Activated CD4-positive, alpha-beta T cell treated with anti-CD3 and anti-CD28 coated beads for 48 hours (primary cell): ENCODE results near the gene GRPEL1.
"Not testable (repeated sequence)": the region's sequence is repeated elsewhere in the genome, so short reads cannot be mapped to it uniquely, and the experiment has no call there.

Experiments used
- DNase-seq: peaks from one replicate; pipeline ENCODE4 v3.0.0-alpha.2; 2020

Gene GRPEL1

DNA sequence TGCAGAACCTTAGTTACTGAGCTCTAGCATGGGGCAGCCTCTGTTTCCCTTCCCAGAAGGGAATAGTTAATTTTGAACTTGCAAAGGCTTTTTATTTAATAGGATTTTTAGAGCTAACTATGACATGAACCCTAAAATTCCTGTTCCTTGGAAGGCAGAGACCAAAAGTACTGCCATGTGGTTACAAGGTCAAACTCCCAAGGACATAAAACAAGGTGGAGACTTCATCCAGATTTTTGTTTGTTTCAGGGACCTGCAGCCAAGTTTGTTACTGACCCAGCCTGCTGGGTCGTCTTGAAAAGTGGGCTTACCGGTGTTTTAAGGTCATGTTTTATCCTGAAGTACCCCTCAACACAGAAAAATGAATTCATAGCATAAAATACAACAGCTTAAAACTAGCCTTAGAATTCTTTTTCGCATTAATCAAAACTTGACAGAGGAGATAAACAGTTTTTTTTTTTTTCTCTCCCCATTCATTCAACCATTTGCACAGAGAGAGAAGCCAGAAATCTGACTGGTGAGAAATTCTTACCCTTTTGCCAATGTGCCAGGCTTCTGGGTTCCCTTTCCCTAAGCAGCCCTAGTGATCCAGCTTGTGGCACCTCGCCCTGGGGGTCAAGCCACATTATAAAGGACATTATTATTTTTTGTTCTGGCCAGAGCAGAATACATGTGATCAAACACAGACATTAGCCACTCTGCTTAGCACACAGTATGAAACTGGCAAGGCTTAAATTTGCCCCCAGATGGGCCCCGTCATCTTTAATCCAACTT is 21.5 kb upstream of the GRPEL1 start:
- DNase-seq, result no peak

DNA sequence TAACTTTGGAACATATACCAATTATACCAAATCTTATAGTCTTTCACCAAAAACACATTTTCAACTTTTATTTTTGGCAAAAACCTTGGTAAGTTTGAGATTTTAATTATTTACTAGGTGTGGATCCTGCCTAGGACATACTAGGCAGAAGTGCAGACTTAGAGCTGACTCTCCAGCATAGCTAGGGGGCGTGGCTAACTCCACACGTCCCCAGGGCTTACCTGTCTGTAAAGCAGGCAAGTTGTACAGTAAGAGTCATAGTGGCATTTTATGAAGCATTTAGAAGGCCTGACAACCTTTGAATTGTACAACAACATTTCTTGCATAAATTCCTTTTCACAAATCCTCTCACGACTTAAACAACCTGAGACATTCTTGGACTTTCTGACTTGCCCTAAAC is 19.2 kb upstream of the GRPEL1 start:
- DNase-seq, result no peak

DNA sequence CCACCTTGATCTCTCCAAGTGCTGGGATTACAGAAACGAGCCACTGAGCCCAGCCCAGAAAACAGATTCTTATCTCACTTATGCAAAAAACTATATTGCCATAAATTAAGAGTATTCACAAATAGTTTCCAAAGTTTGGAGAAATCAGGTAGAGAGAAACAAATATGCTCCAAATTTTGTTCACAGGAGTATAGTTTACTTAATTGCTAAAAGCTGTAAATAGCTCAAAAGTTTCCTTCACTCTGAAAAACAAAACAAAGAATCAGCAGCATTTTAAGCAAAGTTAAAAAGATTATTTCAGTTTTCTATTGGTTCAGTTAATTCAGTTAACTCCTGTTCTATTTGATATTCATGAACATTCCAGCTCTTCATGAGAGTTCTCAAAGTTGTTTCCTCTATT is 18.5 kb upstream of the GRPEL1 start:
- no peak for DNase-seq

DNA sequence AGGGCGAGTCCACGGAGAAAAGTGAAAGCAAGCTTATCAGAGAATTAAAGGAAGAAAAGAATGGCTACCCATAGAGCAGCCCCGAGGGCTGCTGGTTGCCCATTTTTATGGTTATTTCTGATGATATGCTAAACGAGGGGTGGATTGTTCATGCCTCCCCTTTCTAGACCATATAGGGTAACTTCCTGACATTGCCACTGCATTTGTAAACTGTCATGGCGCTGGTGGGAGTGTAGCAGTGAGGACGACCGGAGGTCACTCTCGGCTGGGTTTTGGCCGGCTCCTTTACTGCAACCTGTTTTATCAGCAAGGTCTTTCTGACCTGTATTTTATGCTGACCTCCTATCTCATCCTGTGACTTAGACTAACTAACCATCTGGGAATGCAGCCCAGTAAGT is 16.7 kb upstream of the GRPEL1 start:
- not testable (repeated sequence) for DNase-seq

DNA sequence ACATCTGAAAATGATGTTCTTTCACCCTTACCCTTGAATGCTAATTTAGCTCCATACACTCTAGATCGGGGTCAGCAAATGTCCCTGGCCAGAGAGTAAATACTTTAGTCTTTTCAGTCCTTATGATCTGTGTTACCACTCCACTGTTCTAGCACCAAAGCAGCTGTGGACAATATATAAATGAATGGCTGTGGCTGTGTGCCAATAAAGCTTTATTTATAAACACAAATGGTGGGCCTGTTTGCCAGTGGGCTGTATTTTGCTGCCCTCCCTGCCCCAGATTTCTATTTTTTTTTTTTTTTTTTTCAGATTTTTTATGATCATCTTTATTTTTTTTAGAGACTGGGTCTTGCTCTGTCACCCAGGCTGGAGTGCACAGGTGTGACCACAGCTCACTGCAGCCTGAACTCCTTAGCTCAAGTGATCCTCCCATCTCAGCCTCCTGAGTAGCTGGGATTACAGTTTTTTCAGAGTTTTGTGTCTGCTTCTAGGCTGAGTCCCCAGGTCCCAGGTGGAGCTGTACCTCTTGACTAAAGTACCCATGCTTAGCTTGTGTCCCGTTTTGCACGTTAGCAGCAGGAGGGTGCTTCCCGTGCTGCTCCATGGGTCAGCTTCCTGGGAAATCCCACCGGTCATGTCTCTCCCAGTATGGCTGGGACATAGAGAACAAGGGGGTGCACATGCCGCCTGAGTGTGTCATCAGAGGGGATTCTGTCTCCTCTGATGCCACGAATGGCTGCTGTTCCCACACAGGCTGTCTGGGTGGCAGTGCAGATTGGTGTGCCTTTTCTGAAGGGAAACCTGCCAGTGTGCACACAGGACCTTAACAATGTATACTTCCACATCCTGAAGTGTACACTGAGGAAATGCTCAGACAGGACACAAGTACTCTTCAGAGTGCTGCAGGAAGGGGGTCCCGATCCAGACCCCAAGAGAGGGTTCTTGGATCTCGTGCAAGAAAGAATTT is 16.0 kb upstream of the GRPEL1 start:
- no peak for DNase-seq

DNA sequence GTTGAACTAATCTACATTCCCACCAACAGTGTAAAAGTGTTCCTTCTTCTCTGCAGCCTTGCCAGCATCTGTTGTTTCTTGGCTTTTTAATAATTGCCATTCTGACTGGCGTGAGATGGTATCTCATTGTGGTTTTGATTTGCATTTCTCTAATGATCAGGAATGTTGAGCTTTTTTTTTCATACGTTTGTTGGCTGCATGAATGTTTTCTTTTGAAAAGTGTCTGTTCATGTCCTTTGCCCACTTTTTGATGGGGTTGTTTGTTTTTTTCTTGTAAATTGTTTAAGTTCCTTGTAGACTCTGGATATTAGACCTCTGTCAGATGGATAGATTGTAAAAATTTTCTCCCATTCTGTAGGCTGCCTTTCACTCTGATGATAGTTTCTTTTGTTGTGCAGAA is 12.0 kb upstream of the GRPEL1 start:
- not testable (repeated sequence) for DNase-seq

DNA sequence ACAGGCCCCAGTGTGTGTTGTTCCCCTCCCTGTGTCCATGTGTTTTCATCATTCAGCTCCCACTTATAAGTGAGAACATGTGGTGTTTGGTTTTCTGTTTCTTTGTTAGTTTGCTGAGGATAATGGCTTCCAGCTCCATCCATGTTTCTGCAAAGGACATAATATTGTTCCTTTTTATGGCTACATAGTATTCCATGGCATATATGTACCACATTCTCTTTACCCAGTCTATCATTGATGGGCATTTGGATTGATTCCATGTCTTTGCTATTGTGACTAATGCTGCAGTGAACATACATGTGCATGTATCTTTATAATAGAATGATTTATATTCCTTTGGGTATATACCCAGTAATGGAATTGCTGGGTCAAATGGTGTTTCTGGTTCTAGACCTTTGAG is 11.6 kb upstream of the GRPEL1 start:
- not testable (repeated sequence) for DNase-seq

DNA sequence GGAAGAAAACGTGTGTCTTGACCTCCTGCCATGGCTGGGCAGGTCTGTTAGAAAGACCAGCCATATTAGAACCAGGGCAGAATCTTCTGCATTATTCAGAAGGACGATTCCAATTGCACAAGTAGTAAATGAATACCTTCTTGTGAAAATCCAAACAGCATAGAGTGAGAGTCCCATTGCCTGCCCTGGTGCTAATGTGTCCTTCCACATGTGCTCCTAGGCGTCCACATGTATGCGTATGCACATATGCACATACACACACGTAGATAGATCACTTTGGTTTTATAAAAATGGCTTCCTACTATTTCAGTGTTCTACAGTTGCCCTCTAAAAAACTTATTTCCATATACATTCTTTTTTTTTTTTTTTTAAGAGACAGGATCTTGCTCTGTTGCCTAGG is 10.2 kb upstream of the GRPEL1 start:
- no peak for DNase-seq

DNA sequence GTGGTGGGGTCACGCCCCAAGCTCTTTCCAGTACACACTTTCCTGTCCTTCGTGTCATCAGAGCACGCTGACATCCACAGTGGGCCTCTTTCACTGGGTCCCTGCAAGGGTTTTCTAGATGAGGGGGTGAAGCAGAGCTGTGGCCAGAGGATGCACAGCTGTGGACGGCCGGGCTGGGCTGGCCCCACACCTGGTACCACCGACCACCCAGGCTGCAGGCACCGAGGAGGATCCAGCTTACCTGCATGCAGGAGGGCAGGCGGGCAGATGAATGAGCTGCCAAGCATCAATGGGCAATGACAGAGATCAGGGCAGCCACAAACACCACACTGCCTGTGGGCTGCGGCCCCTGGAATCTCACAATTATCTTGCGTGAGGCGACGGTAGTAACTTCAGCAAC is 9.5 kb upstream of the GRPEL1 start:
- no peak for DNase-seq

DNA sequence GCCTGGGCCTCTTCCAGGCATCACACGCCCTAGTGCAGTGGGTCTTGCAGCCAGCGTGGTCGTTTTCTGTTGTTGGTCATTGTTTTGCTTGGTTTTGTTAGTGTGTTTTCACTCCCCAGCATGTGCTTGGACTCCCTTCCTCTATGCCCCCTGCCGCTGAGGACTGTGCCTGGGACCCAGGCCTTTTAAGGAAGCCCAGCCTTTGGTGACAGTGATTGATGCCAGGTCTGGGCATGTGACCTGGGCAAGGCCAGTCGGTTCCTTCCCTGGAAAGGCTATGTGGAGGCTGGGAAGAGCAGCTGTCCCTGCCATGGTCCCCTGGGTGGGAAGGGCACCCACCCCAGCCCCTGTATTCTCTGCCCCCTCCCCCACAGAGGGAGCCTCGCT is 8.8 kb upstream of the GRPEL1 start:
- DNase-seq, result no peak

DNA sequence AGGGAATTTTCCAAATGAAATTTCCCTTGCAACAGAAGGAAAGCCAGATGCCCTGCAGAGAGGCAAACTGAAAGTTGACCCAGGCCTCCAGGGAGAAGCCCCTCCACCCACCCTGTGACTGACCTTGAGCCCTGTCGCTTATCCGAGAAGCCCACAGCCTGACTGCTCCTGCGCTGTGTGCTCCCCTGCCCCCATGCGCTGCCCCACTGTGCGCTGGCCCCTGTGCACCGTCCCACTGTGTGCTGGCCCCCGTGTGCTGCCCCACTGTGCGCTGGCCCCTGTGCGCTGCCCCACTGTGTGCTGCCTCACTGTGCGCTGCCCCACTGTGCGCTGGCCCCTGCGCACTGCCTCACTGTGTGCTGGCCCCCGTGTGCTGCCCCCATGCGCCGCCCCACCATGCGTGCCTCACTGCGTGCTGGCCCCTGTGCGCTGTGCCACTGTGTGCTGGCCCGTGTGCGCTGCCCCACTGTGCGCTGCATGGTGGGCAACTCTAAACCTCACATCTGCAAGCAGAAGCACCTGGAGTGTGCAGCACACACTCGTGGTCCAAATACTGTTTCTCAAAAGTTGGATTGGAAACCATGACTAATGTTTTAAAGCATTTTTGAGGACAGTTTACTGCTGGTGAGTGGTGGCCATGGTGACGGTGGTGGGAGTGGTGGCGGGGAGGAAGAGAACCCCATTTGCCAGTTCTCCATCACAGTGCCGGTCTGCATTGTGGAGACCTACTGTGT is 8.3 kb upstream of the GRPEL1 start:
- DNase-seq, result peak; percentile 35

DNA sequence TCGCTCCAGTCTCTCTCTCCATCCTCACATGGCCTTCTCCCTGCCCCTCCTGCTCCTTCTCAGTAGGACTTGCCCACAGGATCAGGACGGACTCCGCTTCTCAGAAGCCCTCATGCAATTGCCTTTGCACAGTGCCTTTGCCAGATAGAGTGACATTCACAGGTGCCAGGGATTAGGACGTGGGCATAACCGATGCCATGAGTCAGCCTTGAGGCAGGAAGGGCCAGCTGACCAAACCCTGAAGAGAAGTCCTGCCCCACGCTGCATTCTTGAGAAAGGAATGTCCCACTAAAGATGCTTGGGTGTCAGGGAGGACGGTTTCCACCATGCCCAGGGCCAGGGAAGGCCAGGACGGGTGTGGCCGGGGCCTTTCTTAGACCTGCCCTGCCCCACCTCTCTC is 6.6 kb upstream of the GRPEL1 start:
- DNase-seq, result no peak

DNA sequence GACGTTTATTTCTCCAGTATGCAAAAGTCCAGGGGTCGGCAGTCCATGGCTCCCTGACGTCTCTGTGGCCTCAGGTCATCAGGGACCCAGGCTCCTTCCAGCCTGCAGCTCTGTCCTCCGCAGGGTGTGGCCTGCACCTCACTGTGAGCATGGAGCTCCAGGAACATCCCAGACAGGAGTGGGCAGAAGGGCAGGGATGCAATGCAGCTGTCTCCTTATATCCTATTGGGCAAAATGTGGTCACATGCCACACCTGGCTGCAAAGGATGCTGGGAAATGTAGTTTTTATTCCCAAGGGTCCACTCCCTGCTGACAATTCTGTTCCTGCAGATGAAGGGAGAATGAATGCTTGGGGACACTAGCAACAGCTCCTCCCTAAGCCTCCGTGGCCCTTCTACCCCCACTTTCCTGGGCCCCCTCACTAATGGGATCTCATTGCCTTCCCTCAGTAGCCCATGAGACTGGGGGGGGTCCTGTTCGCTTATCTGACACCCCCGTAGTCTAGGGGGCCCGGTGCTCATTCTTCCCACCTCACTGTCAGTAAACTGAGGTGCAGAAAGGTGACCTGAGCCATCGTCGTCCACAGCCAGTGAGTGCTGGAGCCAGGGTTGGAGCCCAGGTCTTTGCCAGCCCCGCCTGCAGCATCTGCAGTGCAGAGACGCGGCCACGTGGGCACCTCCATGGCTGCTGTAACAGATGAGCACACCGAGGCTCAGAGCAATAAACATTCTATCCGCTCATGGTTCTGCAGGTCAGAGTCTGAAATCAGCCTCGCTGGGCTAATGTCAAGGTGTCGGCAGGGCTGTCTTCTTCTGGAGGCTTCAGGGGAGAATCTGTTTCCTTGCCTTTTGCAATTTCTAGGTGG is 5.9 kb upstream of the GRPEL1 start:
- DNase-seq, result peak; percentile 27

DNA sequence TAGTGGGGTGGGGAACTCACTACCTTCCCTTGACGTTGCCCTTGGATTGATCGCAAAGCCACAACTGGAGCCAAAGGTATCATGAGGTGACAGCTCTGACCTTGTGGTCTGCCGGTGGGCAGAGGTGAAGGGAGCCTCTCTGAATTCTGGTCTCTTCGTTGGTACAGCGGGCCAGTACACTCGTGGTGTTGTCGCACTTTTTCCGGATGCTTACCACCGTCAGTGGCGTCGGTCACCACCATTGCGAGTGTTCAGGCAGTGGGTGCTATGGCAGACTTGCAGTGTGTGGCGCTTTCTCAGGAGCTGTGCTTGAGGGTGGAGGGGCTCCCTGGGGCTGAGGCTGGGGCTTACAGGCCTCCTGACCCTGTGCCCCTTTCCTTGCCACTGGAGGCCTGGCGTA is 5.2 kb upstream of the GRPEL1 start:
- no peak for DNase-seq

DNA sequence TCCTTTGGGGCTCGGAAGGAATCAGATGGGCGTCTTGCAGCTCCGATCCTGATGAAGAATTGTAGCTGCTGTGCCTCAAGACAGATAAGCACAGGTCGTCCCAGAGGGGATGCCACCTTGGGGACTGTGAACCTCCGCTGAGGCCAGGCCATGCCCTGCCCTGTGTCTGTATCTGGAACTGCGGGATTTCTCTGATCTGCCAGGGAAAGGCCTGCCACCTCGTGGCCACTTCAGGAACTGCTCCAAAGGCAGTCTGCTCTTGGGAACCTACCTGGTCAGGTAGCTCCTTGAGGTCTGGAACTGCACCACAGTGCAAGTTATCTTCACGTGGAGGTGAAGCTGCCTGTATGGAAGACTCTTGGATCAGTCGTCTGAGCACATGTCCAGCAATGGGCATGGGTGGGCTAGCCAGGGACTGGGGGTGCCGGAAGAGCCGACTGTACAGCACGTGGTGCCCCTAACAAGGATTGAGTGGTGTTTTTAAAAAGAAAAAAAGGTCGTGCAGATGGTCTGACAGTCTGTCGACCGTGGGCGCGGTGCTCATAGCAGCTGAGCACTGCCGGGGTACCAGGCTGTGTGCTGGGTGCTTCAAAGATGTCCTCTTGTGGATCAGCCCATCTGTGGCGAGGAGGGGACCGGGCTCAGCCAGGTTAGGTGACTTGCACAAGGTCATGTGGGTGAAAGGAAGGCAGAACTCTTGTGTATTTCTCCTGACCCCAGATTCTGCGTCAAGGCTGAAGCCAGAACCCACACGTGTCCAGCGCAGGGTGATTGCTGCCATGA is 3.1 kb upstream of the GRPEL1 start:
- peak; percentile 90 for DNase-seq

DNA sequence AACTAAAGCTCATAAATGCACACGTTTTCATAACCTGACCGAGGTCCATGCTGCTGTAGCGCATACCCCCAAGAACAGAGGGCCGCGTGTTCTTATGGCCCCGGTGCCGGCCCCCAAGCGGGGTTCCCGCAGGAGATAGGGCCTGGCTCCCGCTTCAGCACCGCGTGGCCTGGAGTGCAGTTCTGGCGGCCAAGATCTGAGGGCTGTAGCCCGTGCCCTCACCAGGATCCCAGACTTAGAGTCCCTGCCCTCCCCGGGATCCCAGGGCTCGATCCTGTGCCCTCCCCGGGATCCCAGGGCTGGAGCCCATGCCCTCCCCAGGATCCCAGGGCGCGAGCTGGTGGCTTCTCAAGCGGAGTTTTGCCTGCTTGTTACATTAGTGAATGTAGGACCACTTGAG is 1.0 kb upstream of the GRPEL1 start:
- peak; percentile 25 for DNase-seq

DNA sequence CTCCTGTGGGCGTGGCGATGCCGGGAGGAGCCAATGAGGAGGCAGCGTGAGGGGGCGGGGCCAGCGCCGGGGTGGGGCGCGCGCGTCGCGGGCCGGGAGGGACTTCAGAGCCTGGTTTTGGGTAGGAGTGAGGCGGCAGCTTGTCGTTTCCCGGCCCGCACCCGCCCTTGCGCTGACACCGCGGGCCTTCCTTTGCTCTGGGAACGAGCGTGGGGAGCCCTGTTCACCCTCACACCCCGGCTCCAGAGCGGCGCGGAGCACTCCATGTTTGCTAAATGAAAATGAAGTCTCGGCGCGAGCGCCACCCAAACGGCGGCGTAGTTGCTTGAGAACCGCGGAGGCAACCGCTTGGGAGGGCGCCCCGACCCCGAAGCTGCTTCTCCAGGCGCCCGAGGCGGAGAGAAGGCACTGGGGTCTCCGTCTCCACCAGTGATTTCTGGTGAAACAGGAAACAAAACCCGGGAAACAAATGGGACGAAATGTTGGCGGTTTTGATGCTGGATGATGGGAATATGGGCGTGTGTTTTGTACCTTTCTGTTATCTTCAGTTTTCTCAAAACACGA is 497 bp upstream of the GRPEL1 start:
- no peak for DNase-seq

DNA sequence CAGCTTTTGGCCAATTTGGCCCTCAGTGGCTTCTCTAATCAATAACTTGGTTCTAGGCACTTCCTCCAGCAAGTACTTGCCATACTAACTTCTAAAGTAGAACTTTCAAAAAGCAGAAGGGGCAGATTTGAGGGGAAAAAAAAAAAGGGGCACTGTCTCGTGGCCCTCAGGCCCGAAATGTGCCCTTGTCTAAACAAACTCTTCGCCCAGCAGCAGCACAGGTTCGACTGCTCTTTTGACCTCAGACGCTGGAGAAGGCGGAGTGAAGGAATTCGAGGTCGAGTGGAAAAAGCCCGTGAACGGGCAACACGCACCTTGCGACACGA is 775 bp downstream of the GRPEL1 start:
- DNase-seq, result no peak

DNA sequence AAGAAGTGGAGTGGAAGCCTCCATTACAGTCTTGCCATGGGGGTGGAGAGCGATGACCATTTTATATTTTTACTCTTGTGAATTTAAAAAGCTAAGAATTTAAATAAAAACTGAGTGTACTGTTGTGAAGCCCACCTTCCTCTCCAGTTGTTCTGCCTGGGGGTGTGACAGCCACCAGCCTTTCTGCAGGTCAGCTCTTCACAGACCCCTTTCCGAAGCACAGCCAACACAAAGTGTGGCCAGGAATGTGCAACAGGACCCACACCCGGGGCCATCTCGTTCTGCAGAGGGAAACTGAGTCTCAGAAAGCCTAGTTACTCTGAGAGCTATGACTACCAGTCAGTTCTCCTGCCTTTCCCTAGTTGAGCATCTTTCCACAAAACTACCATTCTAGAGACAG is 1.4 kb downstream of the GRPEL1 start:
- DNase-seq, result no peak

DNA sequence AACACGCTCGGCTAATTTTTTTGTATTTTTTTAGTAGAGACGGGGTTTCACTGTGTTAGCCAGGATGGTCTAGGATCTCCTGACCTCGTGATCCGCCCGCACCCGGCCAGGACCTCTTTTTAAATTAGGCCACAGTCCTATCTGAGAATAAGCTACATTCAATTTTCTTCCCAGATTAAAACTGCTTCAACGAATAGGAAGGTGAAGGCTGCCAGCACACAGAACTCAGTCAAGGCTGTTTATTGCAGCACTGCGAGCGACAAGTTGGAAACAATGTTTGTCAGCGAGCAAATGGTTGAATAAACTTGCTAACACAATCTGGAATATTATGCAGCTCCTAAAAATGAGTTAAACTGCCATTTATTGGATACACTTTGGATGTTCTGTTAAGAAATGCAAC is 1.9 kb downstream of the GRPEL1 start:
- DNase-seq, result no peak

DNA sequence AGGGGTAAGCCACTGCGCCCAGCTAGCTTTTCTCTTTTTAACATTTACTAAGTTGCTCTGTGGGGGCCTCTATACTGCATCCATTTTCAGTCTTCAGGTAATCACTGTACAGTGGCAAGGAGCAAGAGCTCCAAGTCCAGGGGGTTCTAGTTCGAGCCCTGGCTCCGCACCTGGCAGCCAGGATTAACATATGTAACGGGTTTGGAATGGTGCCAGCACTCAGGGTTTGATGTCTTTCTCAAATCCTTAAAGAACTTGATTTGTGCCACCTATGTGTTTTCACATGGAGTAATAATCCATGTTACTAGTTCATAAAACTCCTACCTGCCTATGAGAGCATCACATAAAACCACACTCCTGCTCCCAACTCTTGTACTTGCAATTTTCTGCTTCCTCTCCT is 4.5 kb downstream of the GRPEL1 start:
- no peak for DNase-seq

DNA sequence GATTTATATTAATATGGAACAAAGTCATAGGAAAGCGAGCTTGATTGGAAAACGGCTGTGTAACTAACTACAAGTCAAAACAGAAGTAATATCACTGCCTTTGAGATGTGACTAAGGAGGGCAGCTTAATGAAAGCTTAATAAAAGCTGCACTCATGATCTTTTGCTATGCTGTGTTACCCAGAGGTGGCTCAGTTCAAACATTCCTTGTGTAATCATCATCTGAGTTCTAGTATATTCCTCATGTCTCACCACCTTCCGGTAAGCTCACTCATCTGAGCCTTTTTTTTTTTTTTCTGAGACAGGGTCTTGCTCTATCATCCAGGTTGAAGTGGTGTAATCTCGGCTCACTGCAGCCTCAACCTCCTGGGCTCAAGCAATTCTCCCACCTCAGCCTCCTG is 5.0 kb downstream of the GRPEL1 start:
- DNase-seq, result no peak
